SU-DHL-6 (cell line): ENCODE results near the gene ZDHHC24.

Experiments used
- H2AFZ ChIP-seq: fragments of 200-600 bp; sonication (generic); 2 replicates; pipeline ENCODE4 v1.6.1; 2014; ENCODE audit warnings: low read depth, mild to moderate bottlenecking, moderate library complexity, mixed read lengths, antibody characterized with exemption, low read length; ENCODE audit not compliant: severe bottlenecking
- H3F3A ChIP-seq: fragments of 200-600 bp; shearing (Covaris generic); 2 replicates; pipeline ENCODE4 v1.6.0; 2016; ENCODE audit warnings: antibody characterized with exemption, mild to moderate bottlenecking; ENCODE audit not compliant: insufficient read depth
- H3K27ac ChIP-seq: fragments of 200-600 bp; sonication (generic); 2 replicates; pipeline ENCODE4 v1.5.1; 2016; ENCODE audit warnings: low read depth, mild to moderate bottlenecking, low read length, moderate library complexity, mixed read lengths
- H3K27me3 ChIP-seq: fragments of 200-600 bp; sonication (generic), shearing (Covaris generic); 2 replicates; pipeline ENCODE4 v1.6.0; 2014; ENCODE audit warnings: mild to moderate bottlenecking, low read length
- H3K36me3 ChIP-seq: fragments of 200-600 bp; sonication (generic); 2 replicates; pipeline ENCODE4 v1.6.1; 2014; ENCODE audit warnings: mild to moderate bottlenecking, low read length, mixed read lengths
- H3K4me2 ChIP-seq: fragments of 300-600, 200-600 bp; shearing (Covaris generic), sonication (generic); 2 replicates; pipeline ENCODE4 v1.6.0; 2014; ENCODE audit warnings: low read length, low read depth, mild to moderate bottlenecking; ENCODE audit not compliant: poor library complexity, severe bottlenecking
- H3K4me3 ChIP-seq: fragments of 200-600 bp; sonication (generic); 2 replicates; pipeline ENCODE4 v1.5.1; 2014; ENCODE audit warnings: antibody characterized with exemption, low read length, mild to moderate bottlenecking, mixed read lengths; ENCODE audit not compliant: insufficient read depth, poor library complexity, severe bottlenecking
- H3K79me2 ChIP-seq: fragments of 200-600 bp; sonication (generic); 2 replicates; pipeline ENCODE4 v1.6.1; 2014; ENCODE audit warnings: mild to moderate bottlenecking, low read length, moderate library complexity; ENCODE audit not compliant: insufficient read depth
- H3K9ac ChIP-seq: fragments of 200-600 bp; sonication (generic); 2 replicates; pipeline ENCODE4 v1.7.0; 2014; ENCODE audit warnings: mild to moderate bottlenecking, low read length
- H3K9me2 ChIP-seq: fragments of 200-600 bp; sonication (generic); replicated peaks from 2 replicates; pipeline ENCODE4 v1.6.1; 2014; ENCODE audit warnings: low read length; ENCODE audit not compliant: insufficient read depth
- H3K9me3 ChIP-seq: fragments of 200-600 bp; sonication (generic); 2 replicates; pipeline ENCODE4 v1.6.1; 2014; ENCODE audit warnings: low read length, mixed read lengths; ENCODE audit not compliant: insufficient read depth
- H4K20me1 ChIP-seq: fragments of 200-600 bp; sonication (generic); 2 replicates; pipeline ENCODE4 v1.6.1; 2014; ENCODE audit warnings: low read depth, mild to moderate bottlenecking, antibody characterized with exemption, low read length, moderate library complexity, mixed read lengths
- EZH2phosphoT487 ChIP-seq: fragments of 200-600 bp; sonication (generic), shearing (Covaris generic); conservative IDR thresholded peaks from 2 replicates; pipeline ENCODE4 v1.6.1; 2018; ENCODE audit warnings: mild to moderate bottlenecking, antibody characterized with exemption, low read length, moderate library complexity, mixed read lengths
- TF ChIP-seq, protein P1 (sequence below): fragments of 200-600 bp; sonication (generic); IDR thresholded peaks from one replicate; pipeline ENCODE4 v1.5.1; 2017; ENCODE audit warnings: antibody characterized with exemption, mild to moderate bottlenecking, low read length, moderate library complexity; ENCODE audit not compliant: insufficient read depth, poor library complexity, severe bottlenecking

ZDHHC24 gene

DNA sequence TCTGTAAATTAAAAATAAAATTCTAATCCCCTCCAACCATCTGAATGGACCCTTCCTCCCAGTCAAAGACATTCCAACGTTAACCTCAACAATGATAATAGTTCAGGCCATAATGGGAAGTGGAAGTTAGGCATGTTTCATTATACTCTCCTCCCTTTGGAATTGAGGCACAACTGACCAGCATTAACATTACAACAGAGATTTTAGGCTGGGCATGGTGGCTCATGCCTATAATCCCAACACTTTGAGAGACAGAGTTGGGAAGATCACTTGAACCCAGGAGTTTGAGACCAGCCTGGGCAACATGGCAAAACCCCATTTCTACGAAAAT lies 25.0 kb upstream of the ZDHHC24 start:
- Histone ChIP-seq H3K9me2 (no peaks in the 10 kb centered on the region), H3K27ac (no peak overlapping the region), H2AFZ (no peak overlapping the region), H3K36me3 (no peaks in the 10 kb centered on the region), H3K4me2 (no peak overlapping the region), H3K27me3 (no peaks in the 10 kb centered on the region), H3K4me3 (no peak overlapping the region), H3K9ac (no peak overlapping the region), H3K9me3 (no peaks in the 10 kb centered on the region), H3F3A (no peaks in the 10 kb centered on the region), H3K79me2 (no peaks in the 10 kb centered on the region), H4K20me1 (no peaks in the 10 kb centered on the region)
- TF ChIP-seq, protein P1, sequence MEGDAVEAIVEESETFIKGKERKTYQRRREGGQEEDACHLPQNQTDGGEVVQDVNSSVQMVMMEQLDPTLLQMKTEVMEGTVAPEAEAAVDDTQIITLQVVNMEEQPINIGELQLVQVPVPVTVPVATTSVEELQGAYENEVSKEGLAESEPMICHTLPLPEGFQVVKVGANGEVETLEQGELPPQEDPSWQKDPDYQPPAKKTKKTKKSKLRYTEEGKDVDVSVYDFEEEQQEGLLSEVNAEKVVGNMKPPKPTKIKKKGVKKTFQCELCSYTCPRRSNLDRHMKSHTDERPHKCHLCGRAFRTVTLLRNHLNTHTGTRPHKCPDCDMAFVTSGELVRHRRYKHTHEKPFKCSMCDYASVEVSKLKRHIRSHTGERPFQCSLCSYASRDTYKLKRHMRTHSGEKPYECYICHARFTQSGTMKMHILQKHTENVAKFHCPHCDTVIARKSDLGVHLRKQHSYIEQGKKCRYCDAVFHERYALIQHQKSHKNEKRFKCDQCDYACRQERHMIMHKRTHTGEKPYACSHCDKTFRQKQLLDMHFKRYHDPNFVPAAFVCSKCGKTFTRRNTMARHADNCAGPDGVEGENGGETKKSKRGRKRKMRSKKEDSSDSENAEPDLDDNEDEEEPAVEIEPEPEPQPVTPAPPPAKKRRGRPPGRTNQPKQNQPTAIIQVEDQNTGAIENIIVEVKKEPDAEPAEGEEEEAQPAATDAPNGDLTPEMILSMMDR: no peak
- no peak for TF ChIP-seq EZH2phosphoT487

DNA sequence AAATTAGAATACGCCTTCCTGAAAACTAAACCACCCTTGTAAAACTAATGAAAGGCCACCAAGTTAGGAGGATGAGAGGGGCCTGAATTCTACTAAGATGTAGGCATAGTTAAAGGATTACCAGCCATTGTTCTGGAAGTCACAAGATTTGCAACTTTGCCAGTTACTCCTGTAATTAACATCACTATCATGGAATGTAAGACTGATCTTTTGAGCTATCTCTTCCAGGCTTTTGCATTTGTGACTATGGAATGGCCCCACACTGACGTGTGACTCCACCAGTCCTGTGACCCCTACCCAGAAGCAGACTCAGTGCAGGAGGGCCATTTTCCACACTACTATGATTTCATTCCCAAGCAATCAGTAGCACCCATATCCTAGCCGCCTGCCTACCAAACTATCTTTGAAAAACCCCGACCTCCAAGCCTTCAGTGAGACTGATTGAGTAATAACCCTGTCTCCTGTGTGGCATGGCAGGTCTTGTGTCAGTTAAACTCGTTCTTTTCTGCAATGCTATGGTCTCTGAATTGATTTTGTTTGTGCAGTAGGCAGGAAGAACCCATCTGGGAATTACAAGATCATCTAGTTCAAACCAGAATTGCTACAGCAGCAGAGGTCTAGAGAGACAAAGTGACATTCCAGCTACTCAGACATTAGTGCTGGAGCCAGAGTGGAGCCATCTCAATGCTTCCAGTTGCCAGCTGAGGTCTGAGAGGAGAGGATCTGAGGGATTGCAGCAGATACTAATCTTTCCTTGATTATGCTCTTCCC lies 24.4 kb upstream of the ZDHHC24 start:
- no peaks in the 10 kb centered on the region for H3K9me2 ChIP-seq
- H3K4me2 ChIP-seq: no peak overlapping the region
- TF ChIP-seq, protein P1: no peak
- no peak for TF ChIP-seq EZH2phosphoT487
- no peaks in the 10 kb centered on the region for H3K27me3 ChIP-seq
- no peaks in the 10 kb centered on the region for H3F3A ChIP-seq
- no peak overlapping the region for H2AFZ ChIP-seq
- H3K36me3 ChIP-seq: no peaks in the 10 kb centered on the region
- H3K79me2 ChIP-seq: no peaks in the 10 kb centered on the region
- H4K20me1 ChIP-seq: no peaks in the 10 kb centered on the region
- H3K9me3 ChIP-seq: no peaks in the 10 kb centered on the region
- no peak overlapping the region for H3K4me3 ChIP-seq
- no peak overlapping the region for H3K27ac ChIP-seq
- H3K9ac ChIP-seq: no peak overlapping the region

DNA sequence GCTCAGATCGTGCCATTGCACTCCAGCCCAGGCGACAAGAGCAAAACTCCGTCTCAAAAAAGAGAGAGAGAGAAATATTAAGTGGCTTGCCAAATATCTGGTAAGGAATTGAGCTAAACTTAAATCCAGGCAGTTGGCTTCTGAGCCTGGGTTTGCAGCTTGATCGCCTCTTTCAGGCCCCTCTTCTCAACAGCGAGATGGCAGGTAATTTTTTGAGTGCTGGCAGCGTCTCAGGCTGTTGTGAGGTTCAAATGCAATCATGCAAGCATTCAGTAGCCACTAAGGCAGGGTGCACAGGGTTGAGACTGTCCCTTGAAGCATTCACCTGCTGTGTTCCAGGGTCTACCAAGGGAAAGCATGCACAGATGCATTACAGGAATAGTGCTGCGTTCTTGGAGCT lies 23.2 kb upstream of the ZDHHC24 start:
- Histone ChIP-seq H3K79me2 (no peaks in the 10 kb centered on the region), H3K4me3 (no peak overlapping the region), H2AFZ (no peak overlapping the region), H4K20me1 (no peaks in the 10 kb centered on the region), H3K9me2 (no peaks in the 10 kb centered on the region), H3F3A (no peaks in the 10 kb centered on the region), H3K27me3 (no peaks in the 10 kb centered on the region), H3K9ac (no peak overlapping the region), H3K36me3 (no peaks in the 10 kb centered on the region), H3K9me3 (no peaks in the 10 kb centered on the region), H3K27ac (no peak overlapping the region), H3K4me2 (no peak overlapping the region)
- no peak for TF ChIP-seq EZH2phosphoT487
- TF ChIP-seq, protein P1: no peak
